Mesenchymal stem cell (in vitro differentiated cells and primary cell): ENCODE measurements around the gene OPHN1.
"Not testable (repeated sequence)": the region's sequence is repeated elsewhere in the genome, so short reads cannot be mapped to it uniquely, and the experiment has no call there.

Source experiments
- DNase-seq: peaks from one replicate; pipeline ENCODE4 v3.0.0-alpha.2; 2013
- H2AFZ ChIP-seq: one replicate; pipeline ENCODE4 v1.6.1; 2013; ENCODE audit warnings: low read depth, mild to moderate bottlenecking, control low read depth, inconsistent platforms, low read length, moderate library complexity
- H2AK5ac ChIP-seq: 2 replicates; pipeline ENCODE4 v1.6.1; 2013; ENCODE audit warnings: low read length, moderate library complexity, mild to moderate bottlenecking, inconsistent platforms; ENCODE audit not compliant: severe bottlenecking
- H2BK120ac ChIP-seq: one replicate; pipeline ENCODE4 v1.6.1; 2013; ENCODE audit warnings: low read depth, mild to moderate bottlenecking, inconsistent platforms, low read length, moderate library complexity
- H2BK12ac ChIP-seq, 2 experiments: one replicate each; pipeline ENCODE4 v1.6.1; 2013; ENCODE audit warnings: inconsistent platforms in 2 of 2, low read length in 2 of 2, mild to moderate bottlenecking in 2 of 2, moderate library complexity in 2 of 2, control low read depth in 1 of 2
- H2BK15ac ChIP-seq: one replicate; pipeline ENCODE4 v1.6.1; 2013; ENCODE audit warnings: mild to moderate bottlenecking, low read depth, inconsistent platforms; ENCODE audit not compliant: poor library complexity, severe bottlenecking
- H2BK5ac ChIP-seq: 2 replicates; pipeline ENCODE4 v1.6.1; 2013; ENCODE audit warnings: low read depth, mild to moderate bottlenecking, low read length, control low read depth, inconsistent platforms; ENCODE audit not compliant: poor library complexity, severe bottlenecking
- H3K14ac ChIP-seq, 2 experiments: one replicate each; pipeline ENCODE4 v1.6.1; 2013; ENCODE audit warnings: inconsistent platforms in 2 of 2, low read length in 2 of 2, control low read depth in 1 of 2, mild to moderate bottlenecking in 1 of 2, moderate library complexity in 1 of 2
- H3K18ac ChIP-seq, 2 experiments: one replicate each; pipeline ENCODE4 v1.6.1; 2013; ENCODE audit warnings: inconsistent platforms in 2 of 2, low read length in 2 of 2, control low read depth in 1 of 2, low read depth in 1 of 2, mild to moderate bottlenecking in 1 of 2
- H3K23ac ChIP-seq, 2 experiments: one replicate each; pipeline ENCODE4 v1.6.1; 2013; ENCODE audit warnings: inconsistent platforms in 2 of 2, low read length in 2 of 2, mild to moderate bottlenecking in 2 of 2, moderate library complexity in 2 of 2, control low read depth in 1 of 2
- H3K27ac ChIP-seq: 2 replicates; pipeline ENCODE4 v1.5.1; 2013; ENCODE audit warnings: mild to moderate bottlenecking, moderate library complexity, low read length, control low read depth, inconsistent platforms; ENCODE audit not compliant: poor library complexity, severe bottlenecking
- H3K27me3 ChIP-seq, 2 experiments: 2 replicates each; pipeline versions ENCODE4 v1.6.1 to v1.7.0; 2013; ENCODE audit warnings: low read length in 2 of 2, mild to moderate bottlenecking in 2 of 2, moderate library complexity in 2 of 2, control low read depth in 1 of 2, inconsistent platforms in 1 of 2; ENCODE audit not compliant: control insufficient read depth in 1 of 2, insufficient read depth in 1 of 2
- H3K36me3 ChIP-seq, 2 experiments: 2 replicates each; pipeline versions ENCODE4 v1.6.1 to v1.7.0; 2013; ENCODE audit warnings: low read length in 2 of 2, control low read depth in 1 of 2, inconsistent platforms in 1 of 2, low read depth in 1 of 2, mild to moderate bottlenecking in 1 of 2; ENCODE audit not compliant: insufficient read depth in 2 of 2, control insufficient read depth in 1 of 2
- H3K4ac ChIP-seq, 2 experiments: one replicate each; pipeline ENCODE4 v1.6.1; 2013; ENCODE audit warnings: inconsistent platforms in 2 of 2, low read length in 2 of 2, mild to moderate bottlenecking in 2 of 2, moderate library complexity in 2 of 2, control low read depth in 1 of 2, low read depth in 1 of 2
- H3K4me1 ChIP-seq: 2 replicates; pipeline ENCODE4 v1.6.1; 2013; ENCODE audit warnings: low read depth, low read length, control low read depth; ENCODE audit not compliant: control insufficient read depth, insufficient read depth
- H3K4me2 ChIP-seq: 2 replicates; pipeline ENCODE4 v1.6.1; 2013; ENCODE audit warnings: low read length, mild to moderate bottlenecking, inconsistent platforms; ENCODE audit not compliant: poor library complexity, severe bottlenecking
- H3K4me3 ChIP-seq, 2 experiments: 2 replicates each; pipeline versions ENCODE4 v1.5.1 to v1.7.0; 2013; ENCODE audit warnings: low read length in 2 of 2, mild to moderate bottlenecking in 2 of 2, control low read depth in 1 of 2, low read depth in 1 of 2; ENCODE audit not compliant: insufficient read depth in 1 of 2
- H3K79me1 ChIP-seq: replicated peaks from 2 replicates; pipeline ENCODE4 v1.6.1; 2013; ENCODE audit warnings: mild to moderate bottlenecking, control low read depth, low read length, inconsistent platforms; ENCODE audit not compliant: poor library complexity, severe bottlenecking
- H3K9ac ChIP-seq: 2 replicates; pipeline ENCODE4 v1.7.0; 2013; ENCODE audit warnings: mild to moderate bottlenecking, low read length, moderate library complexity
- H3K9me3 ChIP-seq: 2 replicates; pipeline ENCODE4 v1.7.0; 2013; ENCODE audit warnings: mild to moderate bottlenecking, low read length; ENCODE audit not compliant: control insufficient read depth
- H4K8ac ChIP-seq: one replicate; pipeline ENCODE4 v1.6.1; 2013; ENCODE audit warnings: inconsistent platforms, mild to moderate bottlenecking, low read length, moderate library complexity
- H4K91ac ChIP-seq: one replicate; pipeline ENCODE4 v1.6.1; 2013; ENCODE audit warnings: mild to moderate bottlenecking, low read length, inconsistent platforms
- WGBS: methylation state at CpG from one replicate; pipeline ENCODE4 v1.1.7; 2013; ENCODE audit warnings: mixed read lengths; 5-methylcytosine and 5-hydroxymethylcytosine counted together

Gene OPHN1

DNA sequence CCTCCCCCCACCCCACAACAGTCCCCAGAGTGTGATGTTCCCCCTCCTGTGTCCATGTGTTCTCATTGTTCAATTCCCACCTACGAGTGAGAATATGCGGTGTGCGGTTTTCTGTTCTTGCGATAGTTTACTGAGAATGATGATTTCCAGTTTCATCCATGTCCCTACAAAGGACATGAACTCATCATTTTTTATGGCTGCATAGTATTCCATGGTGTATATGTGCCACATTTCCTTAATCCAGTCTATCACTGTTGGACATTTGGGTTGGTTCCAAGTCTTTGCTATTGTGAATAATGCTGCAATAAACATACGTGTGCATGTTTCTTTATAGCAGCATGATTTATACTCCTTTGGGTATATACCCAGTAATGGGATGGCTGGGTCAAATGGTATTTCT, 55.7 kb downstream of the OPHN1 start:
- not testable (repeated sequence) for H3K18ac ChIP-seq, H3K9ac ChIP-seq, H3K23ac ChIP-seq, H2AFZ ChIP-seq, H3K36me3 ChIP-seq, H3K9me3 ChIP-seq, H3K4me3 ChIP-seq, H3K4me1 ChIP-seq, H3K27me3 ChIP-seq, H2BK5ac ChIP-seq, H3K79me1 ChIP-seq, H3K14ac ChIP-seq, H2BK120ac ChIP-seq, H2BK15ac ChIP-seq, H3K4ac ChIP-seq, H4K91ac ChIP-seq, H2BK12ac ChIP-seq, H2AK5ac ChIP-seq, H4K8ac ChIP-seq, H3K27ac ChIP-seq, H3K4me2 ChIP-seq, DNase-seq
- WGBS, result no CpG with 5 or more reads among the region's 5 CpGs

DNA sequence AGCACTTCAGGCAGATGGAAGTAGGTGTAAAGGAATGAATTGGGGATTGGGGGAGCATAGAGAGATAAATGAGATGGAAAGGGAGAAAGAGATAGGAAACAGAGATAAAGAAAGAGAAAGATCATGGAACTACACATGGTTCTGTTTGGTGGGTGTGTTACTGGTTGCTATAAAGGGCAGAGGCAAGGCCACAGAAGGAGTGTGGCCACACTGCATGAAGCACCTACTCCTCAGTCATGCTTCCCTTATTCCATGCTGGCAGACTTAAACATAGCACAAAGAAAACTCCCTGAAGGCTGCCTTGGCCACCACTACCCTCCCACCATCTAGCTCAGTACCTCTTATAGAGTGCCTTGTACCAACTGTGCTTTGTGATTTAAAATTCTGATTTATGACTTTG, 56.9 kb downstream of the OPHN1 start:
- no peak overlapping the region for H3K23ac ChIP-seq
- H3K18ac ChIP-seq, result no peak overlapping the region
- H3K14ac ChIP-seq, result no peak overlapping the region
- no peaks in the 10 kb centered on the region for H3K4me1 ChIP-seq
- H3K79me1 ChIP-seq, result no peaks in the 10 kb centered on the region
- H4K91ac ChIP-seq, result no peak overlapping the region
- no peak overlapping the region for H2BK12ac ChIP-seq
- no peak overlapping the region for H3K4me3 ChIP-seq
- H2AK5ac ChIP-seq, result no peak overlapping the region
- no peak overlapping the region for H3K27ac ChIP-seq
- H3K4me2 ChIP-seq, result no peak overlapping the region
- no peak for DNase-seq
- no peak overlapping the region for H4K8ac ChIP-seq
- H2BK5ac ChIP-seq, result no peak overlapping the region
- no peak overlapping the region for H2AFZ ChIP-seq
- peaks cover 0 to 2% of the 10 kb centered on the region in 2 experiments for H3K27me3 ChIP-seq
- H3K36me3 ChIP-seq, result no peaks in the 10 kb centered on the region
- H3K9me3 ChIP-seq, result no peaks in the 10 kb centered on the region
- no peak overlapping the region for H2BK120ac ChIP-seq
- H2BK15ac ChIP-seq, result no peak overlapping the region
- no peak overlapping the region for H3K9ac ChIP-seq
- H3K4ac ChIP-seq, result no peak overlapping the region

DNA sequence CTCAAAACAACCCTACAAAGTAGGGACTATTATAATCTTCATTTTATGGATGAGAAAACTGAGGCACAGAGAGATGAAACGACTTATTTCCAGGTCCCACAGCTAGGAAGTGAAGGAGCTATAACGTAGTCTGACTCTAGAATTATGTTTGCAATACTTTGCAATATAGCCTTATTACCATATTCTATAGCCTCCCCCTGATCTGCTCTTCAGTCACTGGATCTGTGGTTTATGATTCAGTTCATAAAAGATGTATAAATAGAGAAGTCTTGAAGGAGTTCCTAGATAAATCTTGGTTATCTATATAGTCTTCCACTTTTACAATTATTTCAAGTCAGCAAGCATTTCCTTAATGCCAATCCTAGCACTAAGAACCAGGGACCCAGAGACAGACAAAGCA, 57.5 kb downstream of the OPHN1 start:
- Histone ChIP-seq H3K36me3 (no peaks in the 10 kb centered on the region), H3K27me3 (no peaks in the 10 kb centered on the region), H2BK120ac (no peak overlapping the region), H2BK5ac (no peak overlapping the region), H3K27ac (no peak overlapping the region), H2BK15ac (no peak overlapping the region), H3K23ac (no peak overlapping the region), H3K4me3 (no peak overlapping the region), H3K14ac (no peak overlapping the region), H4K8ac (no peak overlapping the region), H2AK5ac (no peak overlapping the region), H3K4ac (no peak overlapping the region), H2BK12ac (no peak overlapping the region), H3K9ac (no peak overlapping the region), H3K79me1 (no peaks in the 10 kb centered on the region), H4K91ac (no peak overlapping the region), H3K4me1 (no peaks in the 10 kb centered on the region), H3K4me2 (no peak overlapping the region), H3K18ac (no peak overlapping the region), H2AFZ (no peak overlapping the region), H3K9me3 (no peaks in the 10 kb centered on the region)
- WGBS, result no CpG with 5 or more reads among the region's 2 CpGs
- no peak for DNase-seq

DNA sequence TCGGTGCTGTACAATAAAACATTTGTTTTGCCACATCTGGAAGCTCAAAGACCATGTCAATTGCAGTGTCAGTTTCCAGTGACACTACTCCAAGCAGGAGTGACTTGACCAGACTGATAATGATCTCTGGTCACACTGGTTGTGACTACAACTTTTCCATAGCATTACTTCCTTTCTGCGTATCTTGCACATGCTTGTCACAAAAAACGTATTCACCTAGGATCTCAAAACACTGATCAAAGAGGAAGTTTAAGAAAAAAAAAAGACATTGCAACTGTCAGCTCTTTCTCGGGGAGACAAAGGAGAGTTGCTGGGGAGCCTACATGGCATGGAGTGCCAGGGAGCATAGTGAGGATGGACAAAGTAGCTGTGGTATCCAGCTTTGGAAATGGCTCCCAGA, 60.6 kb downstream of the OPHN1 start:
- no peak overlapping the region for H2AFZ ChIP-seq
- H4K8ac ChIP-seq, result no peak overlapping the region
- no peak overlapping the region for H2BK12ac ChIP-seq
- no peaks in the 10 kb centered on the region for H3K4me1 ChIP-seq
- H2AK5ac ChIP-seq, result no peak overlapping the region
- H2BK15ac ChIP-seq, result no peak overlapping the region
- H3K9ac ChIP-seq, result no peak overlapping the region
- no peak overlapping the region for H3K23ac ChIP-seq
- no peaks in the 10 kb centered on the region for H3K36me3 ChIP-seq
- H3K4me2 ChIP-seq, result no peak overlapping the region
- no peak overlapping the region for H4K91ac ChIP-seq
- H3K18ac ChIP-seq, result no peak overlapping the region
- no peaks in the 10 kb centered on the region for H3K27me3 ChIP-seq
- no peak overlapping the region for H3K27ac ChIP-seq
- H3K4ac ChIP-seq, result no peak overlapping the region
- DNase-seq, result no peak
- H2BK5ac ChIP-seq, result no peak overlapping the region
- peaks cover 23% of the 10 kb centered on the region for H3K9me3 ChIP-seq
- no peaks in the 10 kb centered on the region for H3K79me1 ChIP-seq
- H2BK120ac ChIP-seq, result no peak overlapping the region
- H3K14ac ChIP-seq, result no peak overlapping the region
- H3K4me3 ChIP-seq, result no peak overlapping the region
- 96% methylated on average over 2 of the region's 4 CpGs for WGBS
